Mesodermal cell (in vitro differentiated cells): ENCODE data around the gene RPL32.

Experiments used
- H3K27ac ChIP-seq: 2 replicates; pipeline ENCODE4 v1.7.0; 2013; ENCODE audit warnings: mild to moderate bottlenecking, low read depth, low read length, moderate library complexity; ENCODE audit not compliant: severe bottlenecking
- H3K36me3 ChIP-seq: 2 replicates; pipeline ENCODE4 v1.7.1; 2013; ENCODE audit warnings: mild to moderate bottlenecking, low read length, moderate library complexity; ENCODE audit not compliant: control insufficient read depth, insufficient read depth
- H3K4me1 ChIP-seq: one replicate; pipeline ENCODE4 v1.7.1; 2013; ENCODE audit warnings: mild to moderate bottlenecking, low read length; ENCODE audit not compliant: insufficient read depth, control insufficient read depth, poor library complexity, severe bottlenecking
- H3K4me3 ChIP-seq: 2 replicates; pipeline ENCODE4 v1.7.0; 2013; ENCODE audit warnings: low read length, control low read depth, mild to moderate bottlenecking; ENCODE audit not compliant: insufficient read depth, poor library complexity, severe bottlenecking; ENCODE audit errors: extremely low read depth
- H3K9me3 ChIP-seq: 2 replicates; pipeline ENCODE4 v1.7.1; 2013; ENCODE audit warnings: mild to moderate bottlenecking, low read length, moderate library complexity; ENCODE audit not compliant: control insufficient read depth
- WGBS, 2 experiments: methylation state at CpG; one replicate each; pipeline ENCODE4 v1.1.5; 2013; ENCODE audit warnings: missing lambda C conversion rate in 2 of 2; ENCODE audit not compliant: insufficient coverage in 2 of 2; 5-methylcytosine and 5-hydroxymethylcytosine counted together

RPL32 gene

GRCh38 chr3:12807601-12808359, 33.6 kb downstream of the RPL32 start:
- Histone ChIP-seq H3K27ac (no peak overlapping the region), H3K4me1 (peaks cover 6% of the 10 kb centered on the region), H3K9me3 (no peaks in the 10 kb centered on the region), H3K4me3 (no peak overlapping the region), H3K36me3 (peaks cover 4% of the 10 kb centered on the region)
- WGBS, 2 experiments, result 85 to 94% methylated on average over 4 to 6 of the region's 7 CpGs

GRCh38 chr3:12807066-12807465, 34.3 kb downstream of the RPL32 start:
- Histone ChIP-seq H3K36me3 (peaks cover 4% of the 10 kb centered on the region), H3K4me1 (peaks cover 6% of the 10 kb centered on the region), H3K9me3 (no peaks in the 10 kb centered on the region), H3K4me3 (no peak overlapping the region), H3K27ac (no peak overlapping the region)
- 95 to 96% methylated on average over 5 to 9 of the region's 9 CpGs for WGBS, 2 experiments

GRCh38 chr3:12803371-12803770, 38.0 kb downstream of the RPL32 start:
- Histone ChIP-seq H3K27ac (no peak overlapping the region), H3K9me3 (no peaks in the 10 kb centered on the region), H3K4me3 (no peak overlapping the region), H3K36me3 (peaks cover 4% of the 10 kb centered on the region), H3K4me1 (no peaks in the 10 kb centered on the region)
- WGBS, 2 experiments, result 95 to 99% methylated on average over 7 to 12 of the region's 12 CpGs

GRCh38 chr3:12799525-12800440, 41.6 kb downstream of the RPL32 start:
- no peak overlapping the region for H3K4me3 ChIP-seq
- no peaks in the 10 kb centered on the region for H3K4me1 ChIP-seq
- H3K9me3 ChIP-seq, result no peaks in the 10 kb centered on the region
- WGBS, 2 experiments, result 90 to 96% methylated on average over 7 of the region's 7 CpGs
- no peak overlapping the region for H3K27ac ChIP-seq
- H3K36me3 ChIP-seq, result no peaks in the 10 kb centered on the region

- Histone ChIP-seq H3K36me3 (no peaks in the 10 kb centered on the region), H3K9me3 (no peaks in the 10 kb centered on the region), H3K27ac (no peak overlapping the region), H3K4me3 (no peak overlapping the region), H3K4me1 (no peaks in the 10 kb centered on the region)
- WGBS, 2 experiments, result 88 to 92% methylated on average over 7 to 9 of the region's 12 CpGs
Observed at GRCh38 chr3:12798559-12799179, 42.7 kb downstream of the RPL32 start.

GRCh38 chr3:12797892-12798558, 43.3 kb downstream of the RPL32 start:
- Histone ChIP-seq H3K27ac (no peak overlapping the region), H3K4me1 (no peaks in the 10 kb centered on the region), H3K4me3 (no peak overlapping the region), H3K9me3 (no peaks in the 10 kb centered on the region), H3K36me3 (no peaks in the 10 kb centered on the region)
- 85 to 94% methylated on average over 5 to 7 of the region's 8 CpGs for WGBS, 2 experiments

GRCh38 chr3:12797124-12797891, 44.1 kb downstream of the RPL32 start:
- 47 to 67% methylated on average over 3 to 11 of the region's 17 CpGs for WGBS, 2 experiments
- H3K4me3 ChIP-seq, result peak overlapping the region; percentile 51
- H3K4me1 ChIP-seq, result no peaks in the 10 kb centered on the region
- H3K27ac ChIP-seq, result no peak overlapping the region
- H3K36me3 ChIP-seq, result no peaks in the 10 kb centered on the region
- H3K9me3 ChIP-seq, result no peaks in the 10 kb centered on the region

- Histone ChIP-seq H3K4me3 (peak within 1 kb of the TSS; percentile 51), H3K4me1 (no peaks in the 10 kb centered on the region), H3K36me3 (no peaks in the 10 kb centered on the region), H3K9me3 (no peaks in the 10 kb centered on the region), H3K27ac (no peak within 1 kb of the TSS)
- 7 to 9% methylated on average over 36 to 47 of the region's 61 CpGs for WGBS, 2 experiments
Observed at GRCh38 chr3:12796171-12797123, 44.9 kb downstream of the RPL32 start, which contains the start of gene CAND2. TSS of gene CAND2 (plus strand) at chr3:12796680. CDS start at chr3:12796721, 41 bp downstream.

- no peaks in the 10 kb centered on the region for H3K4me1 ChIP-seq
- WGBS, 2 experiments, result 89 to 96% methylated on average over 3 to 4 of the region's 5 CpGs
- H3K4me3 ChIP-seq, result no peak overlapping the region
- H3K9me3 ChIP-seq, result no peaks in the 10 kb centered on the region
- no peak overlapping the region for H3K27ac ChIP-seq
- no peaks in the 10 kb centered on the region for H3K36me3 ChIP-seq
Observed at GRCh38 chr3:12793701-12794100, 47.7 kb downstream of the RPL32 start.
